Stimulated activated CD4-positive, alpha-beta T cell treated with anti-CD3 and anti-CD28 coated beads, Interleukin-15, amount 100 ng/mL, for 24 hours (primary cell): Measurements from ENCODE around the gene EDARADD.
"Not testable (repeated sequence)": the region's sequence is repeated elsewhere in the genome, so short reads cannot be mapped to it uniquely, and the experiment has no call there.

Source experiments
- DNase-seq: peaks from one replicate; pipeline ENCODE4 v3.0.0-alpha.2; 2020

Gene EDARADD

DNA sequence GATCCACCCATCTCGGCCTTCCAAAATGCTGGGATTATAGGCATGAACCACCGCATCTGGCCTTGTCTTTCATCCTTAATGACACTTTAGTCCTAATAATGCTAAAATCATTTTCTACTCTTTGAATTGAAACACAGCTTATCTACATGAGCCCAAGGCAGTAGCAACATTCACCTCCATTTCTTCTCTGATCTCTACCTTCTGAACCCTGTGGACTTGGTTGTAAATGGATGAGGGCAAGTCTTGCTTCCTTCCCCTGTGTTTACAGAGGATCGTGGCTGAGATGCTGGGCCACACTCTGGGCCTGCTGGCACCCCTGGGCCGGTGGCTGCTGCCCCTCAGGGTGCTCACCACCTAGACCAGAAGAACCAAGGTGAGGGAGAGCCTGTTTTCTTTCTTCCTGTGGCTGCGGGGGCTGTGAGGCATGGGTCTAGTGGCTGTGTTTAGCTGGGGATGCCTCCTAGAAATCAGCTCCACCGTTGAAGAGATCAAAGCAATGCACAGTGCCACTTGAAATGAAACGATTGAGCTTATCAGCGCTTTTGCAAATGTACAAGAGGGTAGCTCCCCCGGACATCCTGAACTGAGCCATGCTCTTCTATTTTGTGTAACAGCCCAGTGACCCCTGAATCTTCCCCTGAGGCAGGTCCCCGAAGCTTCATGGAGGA, 97.5 kb downstream of the EDARADD start:
- DNase-seq: no peak

DNA sequence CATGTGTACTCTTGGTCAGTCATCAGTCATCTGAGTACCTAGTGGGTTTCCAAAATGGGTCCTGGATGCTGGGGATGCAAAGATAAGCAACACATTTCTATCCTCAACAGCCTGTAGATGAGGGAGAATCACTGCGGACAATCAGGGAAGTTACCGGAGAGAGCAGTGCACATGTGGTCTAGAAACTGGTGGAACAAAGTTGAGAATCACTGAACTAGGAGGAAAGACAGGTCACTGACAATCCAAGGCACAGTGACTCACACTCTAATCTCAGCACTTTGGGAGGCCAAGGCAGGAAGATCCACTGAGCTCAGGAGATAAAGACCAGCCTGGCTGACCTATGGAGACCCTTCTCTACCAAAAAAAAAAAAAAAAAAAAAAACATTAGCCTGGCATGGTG, 98.3 kb downstream of the EDARADD start:
- no peak for DNase-seq

DNA sequence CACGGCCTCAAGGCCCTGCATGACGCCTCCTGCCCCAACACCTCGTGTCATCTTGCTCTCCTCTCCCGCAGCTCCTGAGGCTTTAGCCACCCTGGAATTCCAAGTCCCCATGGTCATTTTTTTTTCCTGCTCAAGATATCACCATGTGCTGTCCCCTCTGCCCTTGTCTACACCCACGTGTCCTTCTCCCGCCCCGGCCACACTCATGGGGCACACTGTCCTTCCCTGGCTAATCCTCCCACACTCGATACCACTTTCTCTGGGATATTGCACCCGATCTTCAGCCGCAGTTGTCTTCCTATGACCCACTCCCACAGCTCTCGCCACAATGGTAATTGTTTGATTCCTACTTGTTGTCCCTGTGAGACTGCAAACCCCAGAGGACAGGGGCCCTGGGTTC, 100.0 kb downstream of the EDARADD start:
- DNase-seq: no peak

- no peak for DNase-seq
These were observed 100.7 kb downstream of the EDARADD start for GRCh38 chr1:236494586-236495466.

GRCh38 chr1:236495467-236496112, 101.5 kb downstream of the EDARADD start:
- DNase-seq: no peak

- DNase-seq: no peak
These were observed 103.8 kb downstream of the EDARADD start for GRCh38 chr1:236497908-236498307.

- no peak for DNase-seq
These were observed 107.0 kb downstream of the EDARADD start for GRCh38 chr1:236501093-236501492.

- DNase-seq: no peak
These were observed 108.5 kb downstream of the EDARADD start for GRCh38 chr1:236502579-236502971.

DNA sequence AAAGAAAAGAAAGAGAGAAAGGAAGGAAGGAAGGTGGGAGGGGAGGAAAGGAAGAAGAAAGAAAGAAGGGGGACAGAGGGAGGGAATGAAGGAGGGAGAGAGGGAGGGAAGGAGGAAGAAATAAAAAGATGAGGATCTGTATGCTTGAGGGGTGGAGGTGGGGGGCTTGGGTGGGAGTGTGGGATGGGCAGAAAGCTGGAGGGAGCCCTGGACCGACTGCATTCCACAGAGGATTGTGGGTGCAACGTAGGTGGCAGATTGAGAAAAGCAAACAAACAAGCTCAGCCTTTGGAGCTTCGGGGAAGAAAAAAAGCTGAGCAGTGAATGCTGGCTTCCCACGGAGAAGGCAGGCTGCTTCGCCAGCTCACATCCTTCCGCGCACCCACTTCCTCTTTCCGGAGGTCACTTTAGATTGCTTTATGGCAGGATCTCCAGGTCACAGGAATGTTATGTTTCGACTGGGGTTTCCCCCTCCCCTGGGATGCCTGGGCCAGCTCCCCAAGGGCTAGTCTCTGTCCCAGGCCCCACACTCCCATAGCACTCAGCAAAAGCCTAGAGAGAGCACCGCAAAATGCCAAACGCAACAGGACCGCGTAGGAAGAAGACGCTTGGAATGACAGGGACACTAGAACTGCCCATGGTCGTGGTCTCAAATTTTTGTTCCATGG, 109.0 kb downstream of the EDARADD start:
- peak; percentile 44 for DNase-seq

GRCh38 chr1:236504338-236504737, 110.3 kb downstream of the EDARADD start:
- not testable (repeated sequence) for DNase-seq

DNA sequence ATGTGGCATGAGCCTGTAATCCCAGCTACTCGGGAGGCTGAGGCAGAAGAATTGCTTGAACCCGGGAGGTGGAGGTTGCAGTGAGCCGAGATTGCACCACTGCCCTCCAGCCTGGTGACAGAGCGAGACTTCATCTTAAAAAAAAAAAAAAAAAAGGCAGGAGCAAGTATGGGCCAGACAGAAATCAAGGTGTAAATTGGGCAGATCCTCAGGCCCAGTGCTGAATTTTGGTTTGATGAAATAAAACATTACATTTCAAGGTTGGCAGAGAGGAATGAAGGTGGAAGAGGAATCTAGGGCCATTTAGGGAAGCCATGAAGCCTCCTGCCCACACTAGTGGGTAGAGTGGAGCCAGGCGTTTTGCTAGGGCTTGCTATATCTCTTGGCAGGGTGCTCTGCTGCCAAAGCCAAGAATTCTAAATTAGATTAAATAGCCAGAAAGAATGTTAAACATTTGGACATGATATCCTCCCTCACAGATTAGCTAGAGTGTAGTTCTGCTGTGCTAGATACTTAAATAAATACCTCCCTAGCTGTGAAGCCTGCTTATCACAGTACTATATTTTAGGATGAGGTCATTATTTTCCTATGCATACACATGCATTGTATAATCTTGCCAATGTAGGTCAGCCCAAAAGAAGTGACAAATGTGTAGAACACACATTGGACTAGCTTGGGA, 113.1 kb downstream of the EDARADD start:
- no peak for DNase-seq

DNA sequence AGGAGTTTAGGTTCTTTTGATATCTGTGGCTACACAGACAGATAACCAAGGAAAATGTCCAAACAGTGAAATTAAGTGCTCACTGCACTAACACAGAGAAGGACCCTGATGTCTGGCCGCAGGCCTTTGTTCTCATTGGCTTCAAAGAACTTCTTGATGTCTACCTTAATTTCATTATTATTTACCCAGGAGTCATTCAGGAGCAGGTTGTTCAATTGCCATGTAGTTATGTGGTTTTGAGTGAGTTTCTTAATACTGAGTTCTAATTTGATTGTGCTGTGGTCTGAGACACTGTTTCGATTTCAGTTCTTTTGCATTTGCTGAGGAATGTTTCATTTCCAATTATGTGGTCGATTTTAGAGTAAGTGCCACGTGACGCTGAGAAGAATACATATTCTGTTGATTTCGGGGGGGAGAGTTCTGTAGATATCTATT, 114.5 kb downstream of the EDARADD start:
- no peak for DNase-seq

GRCh38 chr1:236509203-236509602, 115.1 kb downstream of the EDARADD start:
- DNase-seq: no peak

DNA sequence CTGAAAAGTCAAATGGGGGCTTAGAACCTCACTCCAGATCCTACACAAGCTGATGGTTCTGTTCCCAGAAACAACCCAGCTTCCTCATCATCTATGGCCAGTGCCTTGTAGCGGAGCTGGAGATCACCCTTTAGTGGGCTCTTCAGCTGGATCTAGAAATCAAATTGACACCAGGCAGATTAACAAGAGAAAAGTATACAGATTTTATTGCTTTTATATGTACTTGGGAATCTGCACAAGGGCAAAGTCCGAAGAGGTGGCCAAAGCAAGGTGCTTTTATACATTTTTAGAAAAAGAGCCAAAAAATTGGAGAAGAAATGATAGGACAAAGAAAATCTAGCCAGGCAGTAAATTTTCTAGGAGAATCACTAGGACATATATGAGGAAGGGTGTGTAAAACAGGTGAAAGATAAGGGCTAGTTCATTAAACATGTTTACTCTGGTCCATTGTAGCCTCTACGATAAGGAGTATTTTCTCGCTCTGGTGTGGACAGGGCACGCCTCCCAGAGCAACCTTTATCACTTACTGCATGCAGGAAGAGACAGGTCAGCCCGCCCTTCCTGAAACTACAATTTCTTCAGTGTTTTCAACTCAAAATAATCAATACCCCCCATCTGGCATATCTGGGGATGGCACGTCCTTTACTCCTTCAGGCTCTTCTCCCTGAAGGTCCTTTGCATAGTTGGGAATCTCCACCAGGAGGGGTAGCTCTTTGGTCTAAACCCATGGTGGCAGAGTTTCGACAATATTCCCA, 115.7 kb downstream of the EDARADD start:
- no peak for DNase-seq

- no peak for DNase-seq
These were observed 117.8 kb downstream of the EDARADD start for GRCh38 chr1:236511735-236512418.

DNA sequence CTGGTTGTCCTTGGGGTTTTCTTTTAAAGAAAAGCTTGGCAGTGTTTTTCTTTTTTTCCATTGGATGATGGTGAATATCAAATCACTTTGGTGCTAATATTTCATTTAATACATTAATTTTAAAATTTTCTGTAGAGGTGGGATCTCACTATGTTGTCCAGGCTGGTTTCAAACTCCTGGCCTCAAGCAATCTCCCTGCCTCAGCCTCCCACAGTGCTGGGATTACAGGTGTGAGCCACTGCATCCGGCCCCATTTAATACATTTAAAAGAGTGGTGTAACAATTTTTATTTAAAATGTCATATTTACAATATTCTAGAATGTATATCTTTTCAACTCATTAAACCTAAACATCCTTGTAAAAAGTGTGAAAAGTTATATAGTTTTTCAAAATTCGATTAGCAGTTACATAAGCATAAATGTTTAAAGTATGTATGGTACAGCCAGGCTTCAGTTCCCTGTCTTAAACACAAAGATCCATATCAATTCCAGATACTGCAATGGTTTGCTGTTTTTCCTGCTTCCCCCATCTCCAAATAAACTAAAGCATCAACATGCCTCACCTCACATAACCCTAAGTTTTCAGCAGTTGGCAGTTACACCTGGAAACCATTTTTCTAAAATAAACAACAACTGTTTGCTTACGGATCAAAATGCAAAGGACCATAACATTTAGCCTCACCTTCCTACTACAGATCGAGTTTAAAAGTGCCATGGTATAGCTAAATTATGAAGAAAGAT, 120.8 kb downstream of the EDARADD start:
- no peak for DNase-seq

GRCh38 chr1:236515443-236515958, 121.4 kb downstream of the EDARADD start:
- no peak for DNase-seq

GRCh38 chr1:236516929-236517704, 123.0 kb downstream of the EDARADD start:
- DNase-seq: peak; percentile 20

- no peak for DNase-seq
These were observed 124.2 kb downstream of the EDARADD start for GRCh38 chr1:236518322-236518721.
